ENCODE measurements around the gene TENM4.

DNA sequence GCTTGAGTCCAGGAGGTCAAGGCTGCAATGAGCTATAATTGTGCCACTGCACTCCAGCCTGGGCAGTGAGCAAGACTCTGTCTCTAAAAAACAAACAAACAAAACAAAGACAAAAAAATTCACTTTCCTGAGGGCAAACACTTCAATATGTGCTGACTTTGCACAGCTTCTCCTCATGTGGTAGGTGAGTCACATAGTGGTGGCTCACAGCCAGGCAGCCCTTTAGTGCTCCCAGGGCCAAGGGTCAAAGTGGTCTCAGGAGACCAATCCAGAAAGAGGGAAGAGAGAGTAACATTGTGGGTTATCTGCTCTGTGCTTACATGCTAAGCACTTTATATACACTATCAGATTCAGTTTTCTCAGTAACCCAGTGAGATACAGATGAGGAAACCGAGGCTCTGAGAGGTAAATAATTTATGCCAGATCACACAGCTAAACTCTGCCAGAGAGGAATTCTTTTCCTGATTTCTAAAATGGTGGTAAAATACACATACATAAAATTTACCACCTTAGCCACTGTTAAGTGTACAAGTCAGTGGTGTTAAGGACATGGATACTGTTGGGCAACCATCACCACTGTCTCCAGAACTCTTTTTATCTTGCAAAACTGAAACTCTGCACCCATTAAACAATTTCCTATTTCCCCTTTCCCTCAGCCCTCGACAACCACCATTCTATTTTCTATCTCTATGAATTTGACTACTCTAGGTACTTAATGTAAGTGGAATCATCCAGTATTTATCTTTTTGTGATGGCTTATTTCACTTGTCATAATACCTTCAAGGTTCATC lies 634.4 kb downstream of the TENM4 start:
- TF ChIP-seq, protein P1, sequence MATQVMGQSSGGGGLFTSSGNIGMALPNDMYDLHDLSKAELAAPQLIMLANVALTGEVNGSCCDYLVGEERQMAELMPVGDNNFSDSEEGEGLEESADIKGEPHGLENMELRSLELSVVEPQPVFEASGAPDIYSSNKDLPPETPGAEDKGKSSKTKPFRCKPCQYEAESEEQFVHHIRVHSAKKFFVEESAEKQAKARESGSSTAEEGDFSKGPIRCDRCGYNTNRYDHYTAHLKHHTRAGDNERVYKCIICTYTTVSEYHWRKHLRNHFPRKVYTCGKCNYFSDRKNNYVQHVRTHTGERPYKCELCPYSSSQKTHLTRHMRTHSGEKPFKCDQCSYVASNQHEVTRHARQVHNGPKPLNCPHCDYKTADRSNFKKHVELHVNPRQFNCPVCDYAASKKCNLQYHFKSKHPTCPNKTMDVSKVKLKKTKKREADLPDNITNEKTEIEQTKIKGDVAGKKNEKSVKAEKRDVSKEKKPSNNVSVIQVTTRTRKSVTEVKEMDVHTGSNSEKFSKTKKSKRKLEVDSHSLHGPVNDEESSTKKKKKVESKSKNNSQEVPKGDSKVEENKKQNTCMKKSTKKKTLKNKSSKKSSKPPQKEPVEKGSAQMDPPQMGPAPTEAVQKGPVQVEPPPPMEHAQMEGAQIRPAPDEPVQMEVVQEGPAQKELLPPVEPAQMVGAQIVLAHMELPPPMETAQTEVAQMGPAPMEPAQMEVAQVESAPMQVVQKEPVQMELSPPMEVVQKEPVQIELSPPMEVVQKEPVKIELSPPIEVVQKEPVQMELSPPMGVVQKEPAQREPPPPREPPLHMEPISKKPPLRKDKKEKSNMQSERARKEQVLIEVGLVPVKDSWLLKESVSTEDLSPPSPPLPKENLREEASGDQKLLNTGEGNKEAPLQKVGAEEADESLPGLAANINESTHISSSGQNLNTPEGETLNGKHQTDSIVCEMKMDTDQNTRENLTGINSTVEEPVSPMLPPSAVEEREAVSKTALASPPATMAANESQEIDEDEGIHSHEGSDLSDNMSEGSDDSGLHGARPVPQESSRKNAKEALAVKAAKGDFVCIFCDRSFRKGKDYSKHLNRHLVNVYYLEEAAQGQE (IDR thresholded peaks at IDR 0.05), result no peak
- TF ChIP-seq HNF4G (IDR thresholded peaks at IDR 0.05) (no peak), FOXA1 (IDR thresholded peaks at IDR 0.05) (no peak), RAD21 (IDR thresholded peaks at IDR 0.05) (no peak), JUND (IDR thresholded peaks at IDR 0.05) (no peak), TAF1 (conservative IDR thresholded peaks at IDR 0.05) (no peak), SP1 (IDR thresholded peaks at IDR 0.05) (no peak), YY1 (IDR thresholded peaks at IDR 0.05) (no peak)
- TF ChIP-seq, protein P2, sequence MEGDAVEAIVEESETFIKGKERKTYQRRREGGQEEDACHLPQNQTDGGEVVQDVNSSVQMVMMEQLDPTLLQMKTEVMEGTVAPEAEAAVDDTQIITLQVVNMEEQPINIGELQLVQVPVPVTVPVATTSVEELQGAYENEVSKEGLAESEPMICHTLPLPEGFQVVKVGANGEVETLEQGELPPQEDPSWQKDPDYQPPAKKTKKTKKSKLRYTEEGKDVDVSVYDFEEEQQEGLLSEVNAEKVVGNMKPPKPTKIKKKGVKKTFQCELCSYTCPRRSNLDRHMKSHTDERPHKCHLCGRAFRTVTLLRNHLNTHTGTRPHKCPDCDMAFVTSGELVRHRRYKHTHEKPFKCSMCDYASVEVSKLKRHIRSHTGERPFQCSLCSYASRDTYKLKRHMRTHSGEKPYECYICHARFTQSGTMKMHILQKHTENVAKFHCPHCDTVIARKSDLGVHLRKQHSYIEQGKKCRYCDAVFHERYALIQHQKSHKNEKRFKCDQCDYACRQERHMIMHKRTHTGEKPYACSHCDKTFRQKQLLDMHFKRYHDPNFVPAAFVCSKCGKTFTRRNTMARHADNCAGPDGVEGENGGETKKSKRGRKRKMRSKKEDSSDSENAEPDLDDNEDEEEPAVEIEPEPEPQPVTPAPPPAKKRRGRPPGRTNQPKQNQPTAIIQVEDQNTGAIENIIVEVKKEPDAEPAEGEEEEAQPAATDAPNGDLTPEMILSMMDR (IDR thresholded peaks at IDR 0.05; ENCODE audit: low read depth, low read length, missing input control), result no peak
- TF ChIP-seq, protein P3, sequence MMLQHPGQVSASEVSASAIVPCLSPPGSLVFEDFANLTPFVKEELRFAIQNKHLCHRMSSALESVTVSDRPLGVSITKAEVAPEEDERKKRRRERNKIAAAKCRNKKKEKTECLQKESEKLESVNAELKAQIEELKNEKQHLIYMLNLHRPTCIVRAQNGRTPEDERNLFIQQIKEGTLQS (IDR thresholded peaks at IDR 0.05), result no peak
- TF ChIP-seq, protein P4, sequence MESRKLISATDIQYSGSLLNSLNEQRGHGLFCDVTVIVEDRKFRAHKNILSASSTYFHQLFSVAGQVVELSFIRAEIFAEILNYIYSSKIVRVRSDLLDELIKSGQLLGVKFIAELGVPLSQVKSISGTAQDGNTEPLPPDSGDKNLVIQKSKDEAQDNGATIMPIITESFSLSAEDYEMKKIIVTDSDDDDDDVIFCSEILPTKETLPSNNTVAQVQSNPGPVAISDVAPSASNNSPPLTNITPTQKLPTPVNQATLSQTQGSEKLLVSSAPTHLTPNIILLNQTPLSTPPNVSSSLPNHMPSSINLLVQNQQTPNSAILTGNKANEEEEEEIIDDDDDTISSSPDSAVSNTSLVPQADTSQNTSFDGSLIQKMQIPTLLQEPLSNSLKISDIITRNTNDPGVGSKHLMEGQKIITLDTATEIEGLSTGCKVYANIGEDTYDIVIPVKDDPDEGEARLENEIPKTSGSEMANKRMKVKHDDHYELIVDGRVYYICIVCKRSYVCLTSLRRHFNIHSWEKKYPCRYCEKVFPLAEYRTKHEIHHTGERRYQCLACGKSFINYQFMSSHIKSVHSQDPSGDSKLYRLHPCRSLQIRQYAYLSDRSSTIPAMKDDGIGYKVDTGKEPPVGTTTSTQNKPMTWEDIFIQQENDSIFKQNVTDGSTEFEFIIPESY (IDR thresholded peaks at IDR 0.05), result no peak
